OCI-LY3 (cell line): ENCODE measurements around the gene PIWIL1.

Experiments used
- CTCF ChIP-seq: fragments of 200-600, 300-600 bp; sonication (generic); IDR thresholded peaks from 2 replicates; pipeline ENCODE4 v1.5.1; 2014; ENCODE audit warnings: antibody characterized with exemption, low read length, low read depth
- EZH2phosphoT487 ChIP-seq: fragments of 200-600 bp; shearing (Covaris generic); IDR thresholded peaks from 2 replicates; pipeline ENCODE4 v1.6.1; 2018; ENCODE audit warnings: antibody characterized with exemption, mixed run types, low read depth

- TF ChIP-seq CTCF, result no peak
- no peak for TF ChIP-seq EZH2phosphoT487
These were observed 6.8 kb downstream of the PIWIL1 start for GRCh38 chr12:130344529-130344928.
